CD14-positive monocyte (primary cell): ENCODE results near the gene AMACR. TPM values are rescaled to one million over a fixed set of nuclear protein-coding genes. Genes with fewer than 3 reads are reported as not detected.

Experiments
- DNase-seq, 3 donors: peaks; one replicate each; pipeline ENCODE4 v3.0.0-alpha.2; 2011 to 2022
- H2AFZ ChIP-seq: 2 replicates; pipeline ENCODE4 v1.6.0; 2012; ENCODE audit warnings: mild to moderate bottlenecking, low read depth, low read length, inconsistent platforms; ENCODE audit not compliant: insufficient read depth, poor library complexity, severe bottlenecking
- H3K27ac ChIP-seq, 2 donors: 1 replicate in 1 of 2; 2 replicates in 1 of 2; pipeline ENCODE4 v1.5.1; 2012 to 2013; ENCODE audit warnings: low read length in 2 of 2, control low read depth in 1 of 2, inconsistent platforms in 1 of 2, low read depth in 1 of 2, mild to moderate bottlenecking in 1 of 2
- H3K27me3 ChIP-seq, 2 donors: one replicate each; pipeline versions ENCODE4 v1.6.0 to v1.6.1; 2011 to 2013; ENCODE audit warnings: low read length in 2 of 2; ENCODE audit not compliant: control insufficient read depth in 2 of 2, insufficient read depth in 2 of 2
- H3K36me3 ChIP-seq, 2 donors: replicated peaks in 1 of 2; 1 replicate in 1 of 2; 2 replicates in 1 of 2; pipeline versions ENCODE4 v1.5.1 to v1.6.1; 2012 to 2013; ENCODE audit warnings: low read length in 2 of 2, control low read depth in 1 of 2, inconsistent platforms in 1 of 2, mild to moderate bottlenecking in 1 of 2; ENCODE audit not compliant: insufficient read depth in 2 of 2, control insufficient read depth in 1 of 2
- H3K4me1 ChIP-seq, 2 donors: 1 replicate in 1 of 2; 2 replicates in 1 of 2; pipeline versions ENCODE4 v1.5.1 to v1.6.1; 2012 to 2013; ENCODE audit warnings: low read length in 2 of 2, control low read depth in 1 of 2, inconsistent platforms in 1 of 2, mild to moderate bottlenecking in 1 of 2, moderate library complexity in 1 of 2; ENCODE audit not compliant: insufficient read depth in 2 of 2, control insufficient read depth in 1 of 2
- H3K4me2 ChIP-seq: replicated peaks from 2 replicates; pipeline ENCODE3; 2012; ENCODE audit warnings: low read length, moderate library complexity, mild to moderate bottlenecking; ENCODE audit not compliant: poor library complexity, severe bottlenecking; ENCODE audit errors: extremely low read depth
- H3K4me3 ChIP-seq, 3 experiments: fragments of 200-600 bp in 1 of 3; sonication (generic) in 1 of 3; replicated peaks in 1 of 3; 1 replicate in 2 of 3; 2 replicates in 1 of 3; pipeline ENCODE4 v1.5.1; 2011 to 2013; ENCODE audit warnings: low read length in 3 of 3, mild to moderate bottlenecking in 3 of 3, control low read depth in 2 of 3, low read depth in 2 of 3, inconsistent platforms in 1 of 3, moderate library complexity in 1 of 3
- H3K79me2 ChIP-seq: 2 replicates; pipeline ENCODE4 v1.6.0; 2012; ENCODE audit warnings: mild to moderate bottlenecking, control low read depth, inconsistent platforms, low read length, moderate library complexity; ENCODE audit not compliant: insufficient read depth
- H3K9ac ChIP-seq: 2 replicates; pipeline ENCODE4 v1.6.0; 2017; ENCODE audit warnings: low read length, mild to moderate bottlenecking; ENCODE audit not compliant: insufficient read depth, poor library complexity, severe bottlenecking
- H3K9me3 ChIP-seq, 2 donors: replicated peaks in 1 of 2; 1 replicate in 1 of 2; 2 replicates in 1 of 2; pipeline versions ENCODE4 v1.5.1 to v1.6.1; 2012 to 2013; ENCODE audit warnings: low read length in 2 of 2, control low read depth in 1 of 2; ENCODE audit not compliant: control insufficient read depth in 1 of 2, insufficient read depth in 1 of 2
- H4K20me1 ChIP-seq: 2 replicates; pipeline ENCODE4 v1.6.0; 2012; ENCODE audit warnings: mild to moderate bottlenecking, low read length, control low read depth, moderate library complexity; ENCODE audit not compliant: insufficient read depth
- H3K27ac Mint-ChIP-seq, 7 donors: one replicate each; pipeline ENCODE4 v1.8.0; 2020; ENCODE audit warnings: mild to moderate bottlenecking in 7 of 7, mixed read lengths in 7 of 7, moderate library complexity in 6 of 7, inconsistent platforms in 2 of 7
- H3K27me3 Mint-ChIP-seq, 3 donors: one replicate each; pipeline ENCODE4 v1.8.0; 2021 to 2022; ENCODE audit warnings: low read depth in 3 of 3, mild to moderate bottlenecking in 3 of 3, mixed read lengths in 3 of 3, moderate library complexity in 3 of 3, inconsistent platforms in 1 of 3
- H3K36me3 Mint-ChIP-seq, 2 donors: one replicate each; pipeline ENCODE4 v1.8.0; 2020; ENCODE audit warnings: mixed read lengths in 2 of 2, inconsistent platforms in 1 of 2, mild to moderate bottlenecking in 1 of 2
- H3K4me1 Mint-ChIP-seq: one replicate; pipeline ENCODE4 v1.8.0; 2020; ENCODE audit warnings: mild to moderate bottlenecking, mixed read lengths
- H3K4me3 Mint-ChIP-seq, 2 donors: one replicate each; pipeline ENCODE4 v1.8.0; 2020; ENCODE audit warnings: mild to moderate bottlenecking in 2 of 2, mixed read lengths in 2 of 2, moderate library complexity in 1 of 2
- H3K9me3 Mint-ChIP-seq, 7 donors: one replicate each; pipeline ENCODE4 v1.8.0; 2020 to 2022; ENCODE audit warnings: mixed read lengths in 7 of 7, mild to moderate bottlenecking in 6 of 7, moderate library complexity in 6 of 7, inconsistent platforms in 2 of 7
- CTCF ChIP-seq: fragments of 200-600 bp; IDR thresholded peaks from one replicate; pipeline ENCODE4 v1.8.0; 2022; ENCODE audit warnings: antibody characterized with exemption, mild to moderate bottlenecking
- WGBS: methylation state at CpG from one replicate; pipeline ENCODE4 v1.1.5; 2013; ENCODE audit warnings: missing lambda C conversion rate; ENCODE audit not compliant: insufficient coverage; 5-methylcytosine and 5-hydroxymethylcytosine counted together
- intact Hi-C, 2 donors: fragments of 100-400 bp; cut with micrococcal nuclease; formaldehyde crosslinking; loops; one replicate each; pipeline versions ENCODE4 v1.15.0 to v1.15.1; 2023
- polyA plus RNA-seq, 3 donors: library from polyadenylated mRNA; depleted of rRNA in 1 of 3; unstranded in 2 of 3; stranded (reverse) in 1 of 3; fragments of 300-500 nt in 2 of 3; fragments of >200 nt in 1 of 3; fragmentation: Illumina TruSeq in 2 of 3; gene quantifications; 1 replicate in 2 of 3; 2 replicates in 1 of 3; pipeline ENCODE4 v1.2.3, GENCODE V29; 2012 to 2021

The AMACR gene
- polyA plus RNA-seq, 3 donors: 1.2 to 6.1 (median 4.8) TPM

- H3K79me2 ChIP-seq: no peaks in the 10 kb centered on the region
- no peak for DNase-seq
- no peak overlapping the region for H3K4me2 ChIP-seq
Observed at GRCh38 chr5:34017254-34017653, 9.4 kb upstream of the AMACR start.

GRCh38 chr5:34016750-34017149, 8.9 kb upstream of the AMACR start:
- H3K79me2 ChIP-seq: no peaks in the 10 kb centered on the region
- H3K27ac ChIP-seq: no peak overlapping the region
- no peaks in the 10 kb centered on the region for H3K4me1 ChIP-seq
- H2AFZ ChIP-seq: no peak overlapping the region
- peaks cover 6 to 18% of the 10 kb centered on the region in 2 donors for H3K36me3 Mint-ChIP-seq
- no peak overlapping the region for H3K4me3 ChIP-seq
- H3K36me3 ChIP-seq: no peaks in the 10 kb centered on the region
- WGBS: 100% methylated on average over 2 of the region's 2 CpGs
- no peaks in the 10 kb centered on the region for H3K9me3 ChIP-seq
- H3K4me1 Mint-ChIP-seq: no peaks in the 10 kb centered on the region
- TF ChIP-seq CTCF: no peak
- peaks cover 0 to 4% (median 0%) of the 10 kb centered on the region in 7 donors for H3K9me3 Mint-ChIP-seq
- intact Hi-C loops: no loop called here
- no peaks in the 10 kb centered on the region for H4K20me1 ChIP-seq
- H3K27me3 Mint-ChIP-seq: no peaks in the 10 kb centered on the region
- H3K4me3 Mint-ChIP-seq: no peak overlapping the region
- no peak overlapping the region for H3K4me2 ChIP-seq
- no peak for DNase-seq
- H3K27ac Mint-ChIP-seq: no peak overlapping the region
- no peak overlapping the region for H3K9ac ChIP-seq
- H3K27me3 ChIP-seq: no peaks in the 10 kb centered on the region

More at GRCh38 chr5:34017254-34017653, 9.4 kb upstream of the AMACR start:
- no peak overlapping the region for H3K27ac Mint-ChIP-seq
- WGBS: no CpG with 5 or more reads among the region's 2 CpGs
- Histone ChIP-seq H3K36me3 (no peaks in the 10 kb centered on the region), H3K27ac (no peak overlapping the region), H3K27me3 (no peaks in the 10 kb centered on the region), H4K20me1 (no peaks in the 10 kb centered on the region), H3K4me3 (no peak overlapping the region), H3K9ac (no peak overlapping the region), H3K4me1 (no peaks in the 10 kb centered on the region), H3K9me3 (no peaks in the 10 kb centered on the region), H2AFZ (no peak overlapping the region)
- TF ChIP-seq CTCF: no peak
- H3K4me3 Mint-ChIP-seq: no peak overlapping the region
- no peaks in the 10 kb centered on the region for H3K4me1 Mint-ChIP-seq
- H3K36me3 Mint-ChIP-seq: peaks cover 6 to 19% of the 10 kb centered on the region in 2 donors
- intact Hi-C loops: no loop called here
- no peaks in the 10 kb centered on the region for H3K27me3 Mint-ChIP-seq
- peaks cover 0 to 4% (median 0%) of the 10 kb centered on the region in 7 donors for H3K9me3 Mint-ChIP-seq
